Measurements from ENCODE around the gene IL1RAPL1.

IL1RAPL1 gene

DNA sequence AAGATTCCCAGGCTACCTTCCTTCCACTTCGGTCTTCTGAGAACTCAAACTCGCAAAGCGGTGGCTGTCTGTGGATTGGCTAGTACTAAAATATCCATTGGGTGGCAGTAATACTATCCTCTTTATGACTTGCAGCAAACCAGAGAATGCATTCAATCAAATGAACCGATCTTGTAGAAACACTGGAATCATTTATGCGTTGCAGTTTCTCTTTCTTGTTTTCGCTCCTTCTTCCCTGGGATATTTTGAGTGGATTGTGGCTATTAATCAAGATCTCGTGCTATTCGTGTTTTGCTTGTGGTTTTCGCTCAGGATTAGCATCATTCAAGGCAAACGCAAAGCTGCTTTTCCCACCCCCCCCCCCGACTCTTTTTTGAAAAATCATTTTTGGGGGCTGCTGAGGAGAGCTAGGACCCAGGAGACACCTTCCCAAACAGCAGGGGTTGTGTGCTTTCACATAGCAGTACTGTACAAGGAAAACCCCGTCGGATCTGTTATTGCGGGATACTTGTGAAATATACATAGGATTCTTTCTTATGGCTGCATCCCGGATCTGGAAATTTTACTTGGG is at the start of gene IL1RAPL1:
TSS of gene IL1RAPL1 (plus strand) at position 466 of the 571 bp plus-strand sequence.
- DNase-seq (ENCODE audit: low read depth), result no peak

DNA sequence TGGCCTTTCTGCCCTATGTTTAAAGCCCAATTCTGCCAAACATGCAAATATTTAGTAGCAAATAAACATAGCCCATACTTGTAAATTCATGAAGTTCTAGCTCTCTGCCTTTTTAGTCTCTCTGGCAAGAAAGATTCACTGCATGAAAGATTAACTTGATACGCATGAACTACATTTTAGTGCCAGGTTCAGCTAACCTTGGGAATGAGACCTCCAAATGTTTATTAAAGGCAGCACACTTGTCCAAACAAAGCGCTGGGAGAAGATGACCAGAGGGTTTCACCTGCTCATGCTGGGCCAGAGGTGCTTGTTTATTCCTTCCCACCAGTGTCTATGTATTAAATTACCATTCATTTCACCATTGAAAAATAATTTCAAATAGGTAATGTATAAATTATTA is 44.5 kb upstream of the IL1RAPL1 start:
- DNase-seq (ENCODE audit: low read depth), result no peak

DNA sequence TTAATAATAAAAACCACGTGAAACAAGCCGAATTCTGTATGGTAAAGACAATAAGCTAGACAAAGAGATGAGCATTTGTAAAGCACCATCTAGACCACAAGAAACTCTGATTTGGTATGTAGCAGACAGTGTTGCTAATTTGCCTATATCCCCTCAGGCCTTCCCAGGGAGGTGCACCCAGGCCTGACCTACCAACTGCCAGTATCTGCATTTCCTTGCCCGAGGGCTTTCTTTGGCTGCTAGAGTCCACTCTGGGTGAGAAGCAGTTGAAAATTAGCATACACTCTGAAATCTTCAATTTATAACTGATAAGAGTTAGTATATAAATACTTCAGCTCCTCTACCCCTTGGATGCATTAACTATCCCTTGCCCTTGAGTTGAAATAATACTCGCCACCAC is 37.4 kb upstream of the IL1RAPL1 start:
- DNase-seq (ENCODE audit: low read depth), result no peak

DNA sequence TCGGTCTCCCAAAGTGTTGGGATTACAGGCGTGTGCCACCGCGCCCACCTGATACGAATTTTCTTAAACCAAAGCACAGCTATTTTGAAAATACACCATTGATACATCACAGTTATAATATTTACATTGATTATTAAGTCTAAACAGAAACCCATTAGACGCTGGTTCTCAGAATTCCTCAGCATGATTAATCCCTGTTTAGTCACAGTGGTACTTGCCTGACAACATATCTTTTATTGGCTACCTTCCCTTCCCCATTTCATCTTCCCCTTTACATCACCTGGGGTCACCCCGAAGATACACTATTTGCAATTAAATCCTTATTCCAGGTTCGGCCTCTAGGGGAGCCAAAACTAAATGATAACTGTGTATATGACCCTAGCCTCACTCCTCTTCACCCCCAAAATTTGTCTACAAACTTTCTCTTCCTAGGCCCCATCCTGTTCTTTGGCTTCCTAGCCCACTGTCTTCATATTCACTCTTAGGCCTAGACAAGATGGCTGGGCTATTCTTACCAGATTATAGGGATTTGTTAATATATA is 36.8 kb upstream of the IL1RAPL1 start:
- no peak for DNase-seq (ENCODE audit: low read depth)

DNA sequence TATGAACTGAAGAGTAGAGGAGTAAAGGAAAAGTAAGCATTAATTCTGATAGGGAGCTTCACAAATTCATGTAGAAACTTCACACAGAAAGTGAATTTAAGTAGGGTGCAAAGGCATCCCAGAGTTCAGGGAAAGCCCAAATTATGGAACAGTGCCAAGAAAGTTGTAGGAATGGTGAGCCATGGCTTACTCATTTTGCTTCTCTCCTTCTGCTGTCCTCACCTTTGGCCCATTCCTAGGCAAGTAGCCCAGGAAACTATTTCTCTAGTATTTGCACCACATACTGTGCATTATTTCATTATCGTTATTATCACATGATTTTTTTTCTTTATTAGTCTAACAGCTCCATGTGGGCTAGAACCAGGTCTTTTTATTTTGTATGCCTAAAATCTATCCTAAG is 34.9 kb upstream of the IL1RAPL1 start:
- no peak for DNase-seq (ENCODE audit: low read depth)

DNA sequence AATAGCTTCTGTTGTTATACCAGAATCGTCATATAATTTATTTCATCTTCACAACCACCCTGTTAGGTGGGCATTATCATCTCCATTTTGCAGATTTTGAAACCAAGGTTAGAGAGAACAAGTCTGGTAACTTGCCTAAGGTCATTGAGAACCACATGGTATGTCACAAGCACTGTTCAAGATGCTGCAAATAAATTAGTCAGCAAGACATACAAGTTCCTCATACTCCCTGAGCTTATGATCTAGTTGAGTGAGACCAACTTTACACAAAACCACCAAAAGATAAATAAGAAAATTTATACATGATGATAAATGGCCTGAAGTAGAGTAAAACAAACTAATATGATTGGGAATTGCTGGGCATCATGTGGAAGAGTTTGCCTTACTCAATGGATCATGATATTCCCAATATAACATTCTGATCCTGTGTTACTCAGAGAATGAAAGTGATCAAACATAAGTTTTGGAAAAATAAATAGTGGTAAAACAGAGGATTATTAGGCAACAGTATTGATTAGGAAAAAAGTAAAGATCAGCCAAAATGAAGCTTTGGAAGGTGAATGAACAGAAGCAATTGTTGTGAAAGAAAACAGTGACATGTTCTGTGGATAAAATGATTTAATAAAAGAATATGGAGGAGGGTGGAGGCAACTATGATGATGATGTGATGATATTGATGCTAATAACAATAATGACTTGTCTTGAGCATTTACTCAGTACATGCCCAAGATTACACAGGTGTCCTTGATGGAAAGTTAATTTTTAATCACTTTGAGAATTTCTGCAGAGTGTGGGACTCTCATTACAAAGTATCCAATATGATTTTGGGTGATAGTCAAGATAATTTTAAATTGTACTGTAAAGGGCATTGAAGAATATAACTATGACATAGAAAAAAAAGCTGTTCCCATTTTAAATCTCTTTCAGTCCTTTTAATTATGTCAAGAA is 34.1 kb upstream of the IL1RAPL1 start:
- no peak for DNase-seq (ENCODE audit: low read depth)

DNA sequence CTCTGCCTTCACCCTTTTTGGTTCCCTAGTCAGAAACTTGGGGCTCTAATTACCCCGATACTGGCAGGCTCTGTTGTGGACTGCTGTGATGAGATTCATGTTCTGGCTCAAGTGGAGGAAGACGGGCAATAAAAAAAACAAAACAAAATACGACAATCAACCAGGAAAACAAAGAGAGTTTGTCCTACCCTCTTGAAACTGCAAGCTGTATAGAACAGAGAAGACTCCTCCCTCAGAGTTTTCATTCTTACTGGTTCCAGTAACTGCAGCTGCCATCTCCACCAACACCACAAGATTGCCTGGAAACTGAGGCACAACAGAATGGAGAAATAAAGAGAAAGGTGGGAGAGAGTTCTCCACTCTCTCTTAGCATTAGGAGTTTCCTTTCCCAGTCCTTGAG is 11.1 kb upstream of the IL1RAPL1 start:
- DNase-seq (ENCODE audit: low read depth), result no peak

DNA sequence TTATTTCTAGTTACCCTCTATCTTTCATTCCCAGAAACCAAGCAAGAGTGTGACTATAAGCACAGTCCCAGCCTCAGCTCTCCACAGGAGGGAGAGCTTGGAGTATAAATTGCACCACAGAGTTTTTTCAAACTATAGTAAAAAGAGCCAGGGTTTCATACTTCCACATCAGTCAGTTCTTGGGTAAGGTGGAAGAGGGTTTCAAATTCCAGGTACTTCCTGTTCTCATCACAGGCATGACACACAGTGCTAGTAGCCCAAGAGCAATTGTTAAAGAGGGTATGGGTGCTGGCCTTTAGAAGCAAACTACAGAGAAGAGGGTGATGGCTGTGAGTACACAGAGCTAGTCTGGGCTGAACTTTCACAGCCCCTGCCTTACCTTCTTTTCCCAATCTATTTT is 5.7 kb upstream of the IL1RAPL1 start:
- DNase-seq (ENCODE audit: low read depth), result no peak

DNA sequence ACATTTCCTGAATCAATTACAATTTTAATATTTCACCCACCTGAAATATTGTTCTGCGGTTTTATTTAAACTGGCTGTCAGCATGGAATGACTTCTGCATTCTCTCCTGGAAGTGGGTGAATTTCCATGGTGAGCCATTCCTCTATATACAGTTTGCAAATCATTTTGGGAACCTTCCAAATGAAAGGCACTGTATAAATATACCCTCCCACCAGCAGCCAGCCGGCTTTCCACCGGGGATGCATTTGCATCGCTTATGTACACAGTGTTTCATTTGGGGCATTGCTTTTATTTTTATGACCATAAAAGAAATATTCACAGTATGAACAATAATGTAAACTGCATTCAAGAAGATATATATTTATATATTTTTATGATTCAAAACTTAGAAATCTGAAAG is 4.7 kb upstream of the IL1RAPL1 start:
- DNase-seq (ENCODE audit: low read depth), result no peak

DNA sequence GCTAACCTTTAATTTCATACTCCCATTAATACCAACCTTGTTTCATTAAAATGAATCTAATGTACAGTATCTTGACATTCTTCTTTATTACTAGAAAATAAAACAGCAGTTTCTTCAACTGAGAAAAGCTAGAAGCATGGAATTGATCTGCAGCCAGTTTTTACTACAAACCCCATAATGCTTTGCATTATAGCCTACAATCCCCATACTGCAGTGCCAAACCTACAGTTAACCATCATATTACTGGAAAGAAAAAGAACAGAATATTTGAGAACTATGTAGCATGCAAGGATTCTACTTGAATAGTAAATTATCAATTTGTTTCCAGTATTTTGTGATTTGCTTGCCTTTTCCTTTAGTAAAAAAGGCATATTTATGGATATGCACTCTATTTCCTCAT is 3.2 kb upstream of the IL1RAPL1 start:
- no peak for DNase-seq (ENCODE audit: low read depth)

DNA sequence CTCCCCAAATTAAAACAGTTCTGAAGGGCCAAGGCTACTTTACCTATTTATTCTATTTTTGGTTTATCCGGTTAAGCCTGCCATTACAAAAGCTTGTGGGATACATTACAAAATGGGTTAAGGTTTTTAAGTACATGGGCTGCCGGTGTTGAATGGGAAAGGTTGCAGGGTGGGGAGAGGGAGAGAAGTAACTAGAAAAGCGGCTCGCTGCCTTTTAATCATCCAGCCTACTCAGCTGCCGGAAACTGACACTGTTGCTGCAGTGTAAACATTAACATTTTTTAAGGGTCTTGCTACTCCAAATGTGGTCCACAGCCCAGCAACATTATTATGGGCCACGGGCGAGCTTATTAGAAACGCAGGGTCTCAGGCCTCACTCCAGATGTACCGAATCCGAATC is 1.5 kb upstream of the IL1RAPL1 start:
- DNase-seq (ENCODE audit: low read depth), result no peak

DNA sequence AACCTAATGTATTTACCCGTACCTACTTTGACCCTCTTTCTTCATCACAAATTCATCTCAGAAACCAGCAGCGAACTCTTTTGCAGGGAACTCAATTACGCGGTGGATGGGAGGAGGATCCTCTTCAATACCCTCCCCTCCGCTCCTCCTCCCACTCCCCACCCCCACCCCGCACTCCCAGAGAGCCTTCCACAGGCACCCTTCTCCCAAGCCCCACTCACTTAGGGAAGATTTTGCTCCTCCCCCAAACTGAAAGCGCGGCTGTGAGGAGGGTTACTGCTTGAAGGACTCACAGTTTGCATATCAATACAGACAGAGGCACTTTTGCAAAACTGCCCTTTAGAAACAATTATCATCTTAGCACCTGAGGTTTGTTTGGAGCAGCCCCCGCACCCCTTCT is 960 bp upstream of the IL1RAPL1 start:
- DNase-seq (ENCODE audit: low read depth), result no peak

DNA sequence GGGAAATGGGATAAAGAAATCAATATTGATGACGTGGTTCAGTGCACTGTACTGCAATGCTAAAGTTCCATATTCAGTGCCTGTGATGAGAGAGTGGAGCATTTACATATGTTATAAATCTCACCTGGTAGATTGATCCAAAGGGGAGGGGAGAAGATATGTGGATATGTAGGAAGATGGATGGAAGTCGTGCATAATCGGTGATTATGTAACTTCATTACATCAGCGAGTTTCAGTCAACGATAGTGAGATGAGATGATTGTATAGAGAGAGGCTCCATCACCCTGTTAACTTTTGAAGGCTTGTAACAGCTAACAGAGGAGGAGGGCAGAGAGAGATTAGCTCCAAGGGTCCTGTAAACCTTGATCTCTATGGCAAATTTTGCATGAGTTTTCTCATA is 1.8 kb downstream of the IL1RAPL1 start:
- DNase-seq (ENCODE audit: low read depth), result no peak

DNA sequence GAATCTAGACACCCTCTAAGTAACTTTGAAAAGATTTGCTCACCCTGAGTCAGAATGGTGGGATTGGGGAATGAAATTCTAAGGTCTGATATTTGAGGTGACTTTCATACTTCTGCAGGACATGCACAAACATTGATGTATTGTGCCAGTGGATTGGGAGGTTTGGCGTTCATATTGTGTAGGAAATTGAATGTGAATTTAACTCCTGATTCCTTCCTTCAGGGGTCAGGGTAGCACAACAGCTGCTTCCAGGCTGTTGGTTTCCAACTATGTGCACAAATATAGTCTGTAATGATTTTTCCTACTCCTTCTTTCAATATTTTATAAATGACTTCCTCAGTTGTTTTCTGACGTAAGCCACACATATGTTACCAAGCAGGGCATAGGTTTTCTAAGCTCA is 3.1 kb downstream of the IL1RAPL1 start:
- DNase-seq (ENCODE audit: low read depth), result no peak

DNA sequence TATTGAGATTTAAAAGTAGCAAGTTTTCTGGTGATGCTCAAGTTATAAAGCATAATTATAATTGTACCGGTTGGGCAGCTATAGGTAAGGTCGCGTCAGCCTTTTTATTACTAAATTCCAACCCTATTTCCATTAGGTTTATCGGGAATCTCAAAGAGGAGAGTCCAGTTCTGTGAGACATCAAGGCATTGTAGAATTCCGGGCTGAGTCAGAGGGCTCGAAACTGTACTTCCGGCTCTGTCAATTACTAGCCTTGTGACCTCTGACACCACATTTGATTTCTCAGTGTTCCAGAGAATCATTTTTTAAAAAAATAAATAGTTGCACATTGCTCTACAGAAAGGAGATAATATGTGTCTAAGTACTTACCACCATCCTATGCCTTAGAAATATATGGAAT is 4.3 kb downstream of the IL1RAPL1 start:
- no peak for DNase-seq (ENCODE audit: low read depth)

DNA sequence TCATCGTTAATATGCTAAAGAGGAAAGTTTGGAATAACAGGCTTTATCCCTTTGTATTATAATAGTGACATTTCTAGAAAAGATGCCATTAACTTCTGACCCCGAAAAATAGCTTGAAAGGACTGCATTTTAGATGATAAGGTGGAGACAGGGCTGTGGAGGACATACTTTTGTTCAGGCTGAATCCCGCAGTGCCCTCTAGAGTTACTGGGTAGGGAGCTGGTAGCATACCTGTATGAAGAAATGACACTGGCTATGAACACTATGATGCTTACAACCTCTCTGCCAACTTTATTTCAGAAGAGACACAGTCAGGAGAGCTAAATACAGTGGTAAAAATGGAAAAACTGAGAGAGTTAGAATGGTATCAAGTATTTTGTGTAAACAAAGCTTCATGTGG is 8.1 kb downstream of the IL1RAPL1 start:
- no peak for DNase-seq (ENCODE audit: low read depth)

DNA sequence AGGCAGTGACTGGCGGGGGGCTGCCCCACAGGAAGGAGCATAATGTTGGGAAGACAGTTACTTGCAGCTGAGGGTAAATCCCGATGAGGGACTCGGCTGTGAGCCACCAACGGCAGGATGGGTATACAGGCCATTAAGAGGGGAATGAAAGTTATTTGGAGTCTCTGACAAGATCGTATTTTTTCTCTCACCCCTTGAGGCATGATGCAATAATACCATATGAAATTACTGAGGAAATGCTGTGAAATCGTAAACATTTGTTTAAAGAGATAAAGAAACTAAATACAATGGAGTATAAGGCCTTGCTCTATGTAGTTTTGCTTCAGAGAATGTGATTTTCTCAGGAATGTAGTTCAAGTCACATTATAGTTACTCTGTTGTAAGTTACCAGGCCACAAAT is 12.7 kb downstream of the IL1RAPL1 start:
- no peak for DNase-seq (ENCODE audit: low read depth)

DNA sequence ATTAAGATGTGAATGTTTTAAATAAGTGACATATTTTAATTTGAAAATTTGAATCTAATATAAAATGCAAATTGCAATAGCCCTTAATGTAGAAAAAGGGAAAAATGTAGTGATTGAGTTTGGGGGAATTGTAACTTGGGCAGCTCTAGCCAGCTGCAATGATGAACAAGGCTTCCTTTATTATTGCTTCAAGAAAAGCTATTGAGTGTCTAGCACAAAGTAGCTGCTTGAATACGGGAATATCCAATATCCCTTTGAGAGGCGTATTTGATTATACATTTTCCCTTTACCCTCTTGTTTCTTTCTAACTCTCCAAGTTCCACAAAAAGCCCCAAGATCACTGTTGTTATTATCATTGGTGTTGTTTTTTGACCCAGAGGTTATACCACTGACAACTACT is 21.8 kb downstream of the IL1RAPL1 start:
- DNase-seq (ENCODE audit: low read depth), result no peak

DNA sequence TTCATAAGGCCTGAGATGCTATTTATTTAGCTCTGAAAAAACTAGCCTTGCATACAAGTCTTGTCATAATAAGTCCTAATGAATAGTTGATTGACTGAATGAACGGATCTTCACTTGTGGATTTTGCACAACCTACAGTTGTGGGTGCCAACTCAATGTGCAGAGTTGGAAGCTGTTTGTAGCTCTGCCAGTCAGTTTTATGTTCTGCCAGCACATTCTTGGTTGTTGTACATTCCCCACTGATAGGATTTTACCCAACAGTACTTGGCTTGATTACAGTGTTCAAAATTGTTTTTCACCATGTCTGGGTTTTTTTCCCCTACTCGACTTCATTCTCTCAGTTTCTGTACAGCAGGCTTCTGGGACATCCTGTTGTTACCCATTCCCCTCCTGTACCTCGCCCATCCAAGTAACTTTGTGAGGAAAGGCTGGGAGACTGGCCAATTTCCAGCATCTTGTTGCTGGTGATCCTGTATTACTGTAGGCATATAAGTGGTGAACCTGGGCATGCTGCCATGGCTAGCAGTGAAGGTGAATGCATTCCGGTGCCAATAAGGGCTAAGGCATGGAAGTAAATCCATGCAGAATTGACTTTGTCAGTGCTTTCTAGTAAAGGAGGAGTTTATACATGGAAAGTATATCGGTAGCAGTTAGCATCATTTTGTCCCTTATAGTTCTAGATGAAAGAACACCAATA is 22.8 kb downstream of the IL1RAPL1 start:
- DNase-seq (ENCODE audit: low read depth), result no peak

DNA sequence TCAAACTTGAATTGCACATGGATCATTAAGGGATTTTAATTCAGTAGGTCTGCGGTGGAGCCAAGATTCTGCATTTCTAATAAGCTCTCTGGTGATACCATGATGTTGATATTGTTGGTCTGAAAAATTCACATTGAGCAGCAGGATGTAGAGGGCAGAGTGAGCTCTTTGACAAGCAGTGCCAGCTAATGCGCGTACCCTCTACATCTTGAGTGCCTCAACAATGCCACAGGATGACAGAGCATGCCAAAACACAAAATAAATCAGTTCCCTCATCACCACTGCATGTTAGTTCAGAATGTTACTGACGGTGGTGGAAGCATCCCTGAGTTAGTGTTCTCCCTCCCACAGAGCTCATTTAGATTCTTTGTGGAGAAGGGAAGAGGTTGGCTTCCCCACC is 23.5 kb downstream of the IL1RAPL1 start:
- DNase-seq (ENCODE audit: low read depth), result no peak

DNA sequence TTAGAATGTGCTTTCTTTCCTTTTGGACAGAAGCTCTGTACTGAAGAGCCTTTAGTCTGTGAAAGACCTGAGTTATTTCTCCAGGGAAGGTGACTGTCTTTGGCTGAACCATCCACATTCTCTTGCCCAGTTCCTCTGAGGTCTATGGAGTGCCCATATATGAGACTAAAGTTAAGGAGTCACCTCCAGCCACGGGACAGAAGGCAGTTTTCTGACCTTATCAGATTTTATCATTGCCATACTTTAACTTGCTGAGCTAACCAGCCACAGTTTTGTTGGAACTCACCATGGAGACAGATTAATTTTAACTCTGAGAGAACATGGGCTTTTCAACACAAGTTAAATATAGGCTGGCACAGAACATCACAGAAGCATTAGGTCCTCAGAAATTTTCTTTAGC is 26.3 kb downstream of the IL1RAPL1 start:
- DNase-seq (ENCODE audit: low read depth), result no peak

DNA sequence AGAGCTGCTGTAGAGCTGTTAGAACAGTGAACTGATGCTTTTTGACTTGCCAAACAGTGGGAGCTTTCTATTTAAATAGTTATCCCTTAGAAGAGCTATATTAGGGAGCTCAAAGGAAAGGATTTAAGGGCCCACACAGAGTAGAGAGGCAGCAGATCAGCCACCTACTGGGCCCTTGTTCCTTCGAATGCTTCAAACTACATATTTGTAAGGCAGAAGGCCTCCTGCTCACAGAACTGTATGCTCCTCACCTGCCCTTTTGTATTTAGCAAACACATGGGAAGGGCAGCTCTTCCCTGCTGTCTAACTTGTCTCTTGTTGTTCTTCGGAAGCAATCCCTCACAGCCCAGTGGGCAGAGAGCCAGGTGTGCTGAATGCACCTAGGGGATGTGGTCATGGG is 38.0 kb downstream of the IL1RAPL1 start:
- no peak for DNase-seq (ENCODE audit: low read depth)

DNA sequence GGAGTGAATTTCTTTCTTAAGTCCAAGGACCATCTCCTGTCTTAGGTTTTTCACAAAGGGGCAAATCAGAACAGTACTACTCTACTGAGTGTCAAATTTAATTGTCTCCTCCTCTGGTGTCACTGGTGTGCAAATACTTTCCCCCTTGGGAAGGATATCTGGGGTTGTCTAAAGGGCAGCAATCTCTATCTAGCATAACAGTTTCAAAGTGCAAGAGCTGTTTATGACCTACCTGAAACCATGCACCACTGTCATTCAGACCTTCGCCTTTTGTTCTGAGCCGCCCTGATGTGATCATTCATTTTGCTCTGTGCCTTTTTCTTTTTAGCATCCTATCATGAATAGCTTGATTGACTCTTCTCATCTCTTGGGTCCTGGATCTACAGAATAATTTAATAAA is 39.3 kb downstream of the IL1RAPL1 start:
- DNase-seq (ENCODE audit: low read depth), result no peak

Measured in activated T-cell treated with anti-CD3 and anti-CD28 coated beads for 24 hours (primary cell).